HCT116 (cell line): ENCODE measurements around the gene EPDR1. TPM values are rescaled to one million over a fixed set of nuclear protein-coding genes. Genes with fewer than 3 reads are reported as not detected.

Experiments
- ATAC-seq: fragments of 200-7000 bp; cut with Tn5 transposase; 2 replicates; pipeline ENCODE4 v1.9.1; 2020; ENCODE audit warnings: mild to moderate bottlenecking, moderate library complexity
- BruUV-seq: library from RNA; stranded (reverse); fragments of 400-500 nt; replicated peaks from 2 replicates; lab custom pipeline; 2021; lab: Mats Ljungman, UMichigan
- CTCF ChIA-PET: fragments of 300-600 bp; sonication (Branson Sonifier 250); formaldehyde crosslinking; loops from one replicate; lab custom pipeline; 2021; ENCODE audit warnings: antibody characterized with exemption; lab: Charles Lee
- POLR2A ChIA-PET: fragments of 300-600, 350-600 bp; sonication (Branson Sonifier 250); formaldehyde crosslinking; loops from one replicate; lab custom pipeline; 2021; ENCODE audit warnings: antibody characterized with exemption; lab: Charles Lee
- RAD21 ChIA-PET, 2 experiments: fragments of 300-600 bp; sonication (Branson Sonifier 250); formaldehyde crosslinking; loops; one replicate each; lab custom pipeline; 2023; ENCODE audit warnings: low total read pairs in 2 of 2; ENCODE audit not compliant: uncharacterized antibody in 2 of 2, unreplicated experiment in 2 of 2, low non-redundant PET in 1 of 2; lab: Charles Lee
- DNase-seq: peaks from one replicate; pipeline ENCODE4 v3.0.0-alpha.2; 2010; ENCODE audit warnings: low read depth, low spot score
- H2AFZ ChIP-seq: fragments of 200-600 bp; shearing (Covaris generic), sonication (generic); 2 replicates; pipeline ENCODE4 v1.6.1; 2017; ENCODE audit warnings: low read depth, mixed run types, mixed read lengths, antibody characterized with exemption, low read length; ENCODE audit not compliant: poor library complexity, severe bottlenecking
- H3K27ac ChIP-seq: 2 replicates; pipeline ENCODE4 v1.5.1; 2012; ENCODE audit warnings: low read depth, low read length
- H3K27me3 ChIP-seq: fragments of 200-600 bp; sonication (generic); 2 replicates; pipeline ENCODE4 v1.6.1; 2016; ENCODE audit warnings: mixed run types, low read length, mixed read lengths; ENCODE audit not compliant: insufficient read depth
- H3K36me3 ChIP-seq, 2 experiments: fragments of 200-500 bp in 1 of 2; fragments of 200-600 bp in 1 of 2; sonication (Bioruptor generic) in 1 of 2; sonication (generic) in 1 of 2; 2 replicates each; pipeline versions ENCODE4 v1.5.1 to v1.6.1; 2014 to 2016; ENCODE audit warnings: low read length in 2 of 2, inconsistent platforms in 1 of 2, mixed read lengths in 1 of 2, mixed run types in 1 of 2; ENCODE audit not compliant: insufficient read depth in 2 of 2, control insufficient read depth in 1 of 2
- H3K4me1 ChIP-seq, 2 experiments: fragments of 200-600 bp in 1 of 2; sonication (generic) in 1 of 2; 2 replicates each; pipeline versions ENCODE4 v1.5.1 to v1.6.1; 2012 to 2017; ENCODE audit warnings: low read length in 2 of 2, inconsistent platforms in 1 of 2, mild to moderate bottlenecking in 1 of 2, mixed read lengths in 1 of 2, mixed run types in 1 of 2, moderate library complexity in 1 of 2; ENCODE audit not compliant: insufficient read depth in 2 of 2, control insufficient read depth in 1 of 2
- H3K4me2 ChIP-seq: fragments of 200-600 bp; sonication (generic); 2 replicates; pipeline ENCODE4 v1.6.1; 2017; ENCODE audit warnings: mixed run types, low read length, mixed read lengths
- H3K4me3 ChIP-seq, 2 experiments: fragments of 200-600 bp in 1 of 2; sonication (generic) in 1 of 2; replicated peaks in 1 of 2; 2 replicates each; pipeline ENCODE4 v1.5.1; 2011 to 2016; ENCODE audit warnings: low read length in 2 of 2, control low read depth in 1 of 2, low read depth in 1 of 2, mild to moderate bottlenecking in 1 of 2, mixed read lengths in 1 of 2, mixed run types in 1 of 2
- H3K79me2 ChIP-seq: fragments of 200-600 bp; sonication (generic); 2 replicates; pipeline ENCODE4 v1.6.1; 2017; ENCODE audit warnings: mild to moderate bottlenecking, mixed run types, low read length, moderate library complexity, mixed read lengths; ENCODE audit not compliant: insufficient read depth
- H3K9ac ChIP-seq: fragments of 200-600 bp; sonication (generic); 2 replicates; pipeline ENCODE4 v1.6.1; 2016; ENCODE audit warnings: low read length, mixed read lengths
- H3K9me2 ChIP-seq: fragments of 200-600 bp; sonication (generic), shearing (Covaris generic); 2 replicates; pipeline ENCODE4 v1.6.1; 2017; ENCODE audit warnings: mixed run types, mild to moderate bottlenecking, moderate library complexity; ENCODE audit not compliant: insufficient read depth
- H3K9me3 ChIP-seq, 2 experiments: fragments of 200-500 bp in 1 of 2; fragments of 200-600 bp in 1 of 2; sonication (Bioruptor generic) in 1 of 2; sonication (generic) in 1 of 2; 2 replicates each; pipeline ENCODE4 v1.6.1; 2014 to 2017; ENCODE audit warnings: low read length in 2 of 2, mixed read lengths in 2 of 2, inconsistent platforms in 1 of 2, low read depth in 1 of 2, mild to moderate bottlenecking in 1 of 2, mixed run types in 1 of 2, moderate library complexity in 1 of 2; ENCODE audit not compliant: control insufficient read depth in 1 of 2, insufficient read depth in 1 of 2
- H4K20me1 ChIP-seq: fragments of 200-600 bp; sonication (generic), shearing (Covaris generic); 2 replicates; pipeline ENCODE4 v1.6.1; 2017; ENCODE audit warnings: mixed run types, mild to moderate bottlenecking, moderate library complexity; ENCODE audit not compliant: insufficient read depth
- FOSL1 ChIP-seq: IDR thresholded peaks from 2 replicates; pipeline ENCODE4 v1.6.1; 2012; ENCODE audit warnings: low read depth
- POLR2AphosphoS5 ChIP-seq: IDR thresholded peaks from 2 replicates; pipeline ENCODE4 v1.6.1; 2011; ENCODE audit warnings: mild to moderate bottlenecking, low read depth, low read length, moderate library complexity
- SP1 ChIP-seq: IDR thresholded peaks from 2 replicates; pipeline ENCODE4 v1.6.1; 2012; ENCODE audit warnings: low read depth
- SRF ChIP-seq: IDR thresholded peaks from 2 replicates; pipeline ENCODE4 v1.6.1; 2012; ENCODE audit warnings: low read depth
- TCF7L2 ChIP-seq: IDR thresholded peaks from 2 replicates; pipeline ENCODE4 v1.7.0; 2011; ENCODE audit warnings: borderline replicate concordance, inconsistent platforms; ENCODE audit not compliant: insufficient read depth, insufficient read length; ENCODE audit errors: extremely low read depth
- ZFX ChIP-seq: fragments of 450-650 bp; IDR thresholded peaks from 2 replicates; pipeline ENCODE4 v1.6.1; 2017
- intact Hi-C: fragments of 100-400 bp; cut with micrococcal nuclease; formaldehyde crosslinking; loops from 2 replicates; pipeline ENCODE4 v1.10.0; 2022
- total RNA-seq: library from RNA; stranded (reverse); gene quantifications from one replicate; pipeline ENCODE4 v1.2.1, GENCODE V29; 2021; ENCODE audit not compliant: unreplicated experiment
- TF ChIP-seq, protein P1 (sequence below): IDR thresholded peaks from 2 replicates; pipeline ENCODE4 v1.6.1; 2012

The EPDR1 gene
- total RNA-seq, 1 experiment from 2014 or later, result 8.0 TPM

DNA sequence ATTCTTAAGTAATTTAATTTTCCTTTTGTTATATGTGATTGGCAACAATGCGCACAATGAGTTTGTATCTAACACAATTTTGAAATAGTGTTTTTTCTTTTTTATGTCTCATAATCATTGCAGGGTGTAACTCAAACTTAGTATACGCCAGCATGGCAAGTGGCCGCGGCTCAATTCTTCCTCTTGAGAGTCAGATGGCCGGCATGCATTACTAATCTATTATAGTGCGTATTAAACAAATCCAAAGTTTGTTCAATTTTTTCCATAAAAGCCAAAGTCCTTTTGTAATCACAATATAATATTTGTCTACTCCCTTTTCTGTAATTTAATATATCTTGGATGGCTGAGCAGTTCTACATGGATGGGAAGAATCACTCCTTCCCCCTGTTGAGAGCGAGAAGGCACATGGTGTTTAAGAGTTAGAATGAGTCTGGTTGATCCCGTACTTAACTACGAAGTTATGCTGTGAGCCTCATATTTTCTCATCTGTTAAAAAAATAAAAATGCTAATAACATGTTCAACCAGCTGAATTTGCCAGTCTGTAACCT lies 12.7 kb downstream of the EPDR1 start:
- Histone ChIP-seq H4K20me1 (no peaks in the 10 kb centered on the region), H3K4me1 (no peaks in the 10 kb centered on the region), H3K9me3 (no peaks in the 10 kb centered on the region), H3K79me2 (peaks cover 4% of the 10 kb centered on the region; the same call in 1 of the 2 replicates), H3K36me3 (no peaks in the 10 kb centered on the region), H3K9ac (no peak overlapping the region), H3K27ac (no peak overlapping the region), H3K27me3 (no peaks in the 10 kb centered on the region), H2AFZ (no peak overlapping the region), H3K4me3 (no peak overlapping the region), H3K4me2 (no peak overlapping the region), H3K9me2 (no peaks in the 10 kb centered on the region)
- TF ChIP-seq, protein P1, sequence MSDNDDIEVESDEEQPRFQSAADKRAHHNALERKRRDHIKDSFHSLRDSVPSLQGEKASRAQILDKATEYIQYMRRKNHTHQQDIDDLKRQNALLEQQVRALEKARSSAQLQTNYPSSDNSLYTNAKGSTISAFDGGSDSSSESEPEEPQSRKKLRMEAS, result no peak
- TF ChIP-seq POLR2AphosphoS5 (no peak), ZFX (no peak), FOSL1 (no peak), SP1 (no peak)
- ATAC-seq (no peak), DNase-seq (no peak)
- intact Hi-C loops, result no loop called here
- ChIA-PET POLR2A (no interaction called here), RAD21 (no interaction called here), CTCF (interaction anchor here (1.2 kb wide), 1 partner anchor 13 kb away, joined by 3 read pairs; the partner anchor contains the start of gene EPDR1)
- BruUV-seq, result no TSS peak

DNA sequence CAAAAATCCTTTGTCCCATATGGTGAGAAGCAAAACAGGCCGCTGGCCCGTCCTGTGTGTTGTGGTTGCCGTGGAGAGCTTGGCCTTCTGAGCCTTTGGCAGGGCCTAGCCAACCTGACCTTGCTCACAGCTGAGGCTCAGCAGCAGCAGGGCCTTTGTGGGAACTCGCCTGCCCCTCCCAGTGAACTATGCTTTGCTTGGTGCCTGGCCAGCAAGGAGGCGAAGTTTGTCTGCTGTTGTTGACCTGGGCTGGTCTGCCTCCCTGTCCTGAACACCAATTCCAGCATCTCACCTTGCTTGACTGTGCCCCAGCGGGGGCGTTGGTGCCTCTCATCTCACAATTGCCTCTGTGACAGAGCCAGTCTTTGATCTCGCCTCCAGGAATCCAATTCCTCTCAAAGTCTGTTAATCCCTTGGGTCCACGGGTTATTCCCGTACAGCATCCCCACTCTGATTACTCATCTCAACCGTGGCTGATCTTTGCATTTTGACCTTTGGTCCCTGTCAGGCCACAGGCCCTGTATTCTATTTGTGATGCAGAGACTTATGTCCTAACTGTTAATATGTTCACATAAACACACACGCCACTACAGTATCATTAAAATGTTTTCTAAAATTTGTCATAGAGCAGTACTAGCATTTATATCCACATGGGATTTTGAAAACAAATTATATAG lies 22.6 kb downstream of the EPDR1 start:
- no peaks in the 10 kb centered on the region for H3K9me2 ChIP-seq
- H2AFZ ChIP-seq, result no peak overlapping the region
- no peaks in the 10 kb centered on the region for H4K20me1 ChIP-seq
- POLR2A ChIA-PET, result no interaction called here
- no TSS peak for BruUV-seq
- RAD21 ChIA-PET, result no interaction called here
- intact Hi-C loops, result no loop called here
- H3K36me3 ChIP-seq, result no peaks in the 10 kb centered on the region
- peak; percentile 66 for ATAC-seq
- TF ChIP-seq SRF, result no peak
- peak; percentile 46 for TF ChIP-seq TCF7L2
- TF ChIP-seq, all 23 proteins: peak for 1
- Histone ChIP-seq H3K4me1 (peaks cover 9 to 14% of the 10 kb centered on the region in 2 experiments), H3K27me3 (no peaks in the 10 kb centered on the region), H3K9ac (no peak overlapping the region), H3K27ac (no peak overlapping the region), H3K79me2 (peaks cover 16% of the 10 kb centered on the region; the same call in 1 of the 2 replicates), H3K4me3 (no peak overlapping the region), H3K4me2 (peak overlapping the region; percentile 29), H3K9me3 (no peaks in the 10 kb centered on the region)
- no peak for DNase-seq
- CTCF ChIA-PET, result no interaction called here
